H9 (cell line): ENCODE data around the gene IGSF3. TPM values are rescaled to one million over a fixed set of nuclear protein-coding genes. Genes with fewer than 3 reads are reported as not detected.
"Not testable (repeated sequence)": the region's sequence is repeated elsewhere in the genome, so short reads cannot be mapped to it uniquely, and the experiment has no call there.

ENCODE experiments used
- DNase-seq: peaks from one replicate; pipeline ENCODE4 v3.0.0-alpha.2; 2017
- H2AFZ ChIP-seq: one replicate; pipeline ENCODE4 v1.6.1; 2013; ENCODE audit warnings: mild to moderate bottlenecking, low read length, control low read depth, moderate library complexity
- H2AK5ac ChIP-seq: 2 replicates; pipeline ENCODE4 v1.6.1; 2013; ENCODE audit warnings: low read length, control low read depth, mixed read lengths; ENCODE audit not compliant: insufficient read length
- H2BK120ac ChIP-seq: one replicate; pipeline ENCODE4 v1.6.1; 2013; ENCODE audit warnings: low read depth, mild to moderate bottlenecking, low read length, control low read depth, inconsistent platforms; ENCODE audit not compliant: poor library complexity, severe bottlenecking
- H2BK12ac ChIP-seq: 2 replicates; pipeline ENCODE4 v1.6.1; 2013; ENCODE audit warnings: low read length, control low read depth, mixed read lengths, low read depth; ENCODE audit not compliant: insufficient read length
- H2BK15ac ChIP-seq: 2 replicates; pipeline ENCODE4 v1.6.1; 2013; ENCODE audit warnings: low read depth, low read length, control low read depth
- H2BK20ac ChIP-seq: one replicate; pipeline ENCODE4 v1.6.1; 2013; ENCODE audit warnings: low read depth, mild to moderate bottlenecking, low read length, control low read depth, inconsistent platforms; ENCODE audit not compliant: poor library complexity, severe bottlenecking
- H2BK5ac ChIP-seq: 2 replicates; pipeline ENCODE4 v1.6.1; 2013; ENCODE audit warnings: low read length, control low read depth, mixed read lengths; ENCODE audit not compliant: insufficient read length
- H3K14ac ChIP-seq: 2 replicates; pipeline ENCODE4 v1.6.1; 2013; ENCODE audit warnings: low read length, control low read depth; ENCODE audit not compliant: insufficient read depth
- H3K18ac ChIP-seq: 2 replicates; pipeline ENCODE4 v1.6.1; 2013; ENCODE audit warnings: low read depth, mild to moderate bottlenecking, mixed read lengths, low read length, control low read depth; ENCODE audit not compliant: insufficient read length
- H3K23ac ChIP-seq: 2 replicates; pipeline ENCODE4 v1.6.1; 2013; ENCODE audit warnings: low read length, control low read depth, mixed read lengths, low read depth; ENCODE audit not compliant: insufficient read length
- H3K23me2 ChIP-seq: 2 replicates; pipeline ENCODE4 v1.6.1; 2013; ENCODE audit warnings: low read depth, mild to moderate bottlenecking, mixed read lengths, low read length, control low read depth; ENCODE audit not compliant: insufficient read length, poor library complexity, severe bottlenecking
- H3K27ac ChIP-seq: 2 replicates; pipeline ENCODE4 v1.5.1; 2013; ENCODE audit warnings: low read length, control low read depth, mixed read lengths, low read depth; ENCODE audit not compliant: insufficient read length
- H3K27me3 ChIP-seq: 2 replicates; pipeline ENCODE4 v1.6.1; 2013; ENCODE audit warnings: low read length, control low read depth, inconsistent platforms; ENCODE audit not compliant: insufficient read depth
- H3K4ac ChIP-seq: 2 replicates; pipeline ENCODE4 v1.6.1; 2013; ENCODE audit warnings: low read depth, mild to moderate bottlenecking, control low read depth, inconsistent platforms, low read length, moderate library complexity
- H3K4me1 ChIP-seq: 2 replicates; pipeline ENCODE4 v1.6.1; 2013; ENCODE audit warnings: low read length, control low read depth, inconsistent platforms; ENCODE audit not compliant: insufficient read depth
- H3K4me2 ChIP-seq: 2 replicates; pipeline ENCODE4 v1.6.1; 2013; ENCODE audit warnings: low read length, control low read depth, mixed read lengths; ENCODE audit not compliant: insufficient read length, insufficient read depth
- H3K56ac ChIP-seq: 2 replicates; pipeline ENCODE4 v1.6.1; 2013; ENCODE audit warnings: low read depth, mild to moderate bottlenecking, mixed read lengths, low read length, control low read depth; ENCODE audit not compliant: insufficient read length
- H3K79me1 ChIP-seq: 2 replicates; pipeline ENCODE4 v1.6.1; 2013; ENCODE audit warnings: low read depth, mild to moderate bottlenecking, moderate library complexity, low read length, control low read depth, inconsistent platforms; ENCODE audit not compliant: insufficient read depth, poor library complexity, severe bottlenecking
- H3K79me2 ChIP-seq: 2 replicates; pipeline ENCODE4 v1.6.1; 2013; ENCODE audit warnings: low read length, control low read depth, inconsistent platforms; ENCODE audit not compliant: insufficient read depth
- H3K9ac ChIP-seq: 2 replicates; pipeline ENCODE4 v1.6.1; 2013; ENCODE audit warnings: low read length, control low read depth, mixed read lengths; ENCODE audit not compliant: insufficient read length; ENCODE audit errors: extremely low read depth
- H3K9me3 ChIP-seq: one replicate; pipeline ENCODE4 v1.6.1; 2013; ENCODE audit warnings: low read depth, low read length, inconsistent platforms; ENCODE audit not compliant: control insufficient read depth
- H3T11ph ChIP-seq: one replicate; pipeline ENCODE4 v1.6.1; 2013; ENCODE audit warnings: mild to moderate bottlenecking, low read length, control low read depth, inconsistent platforms
- H4K20me1 ChIP-seq: one replicate; pipeline ENCODE4 v1.6.1; 2013; ENCODE audit not compliant: control insufficient read depth, insufficient read length, insufficient read depth
- H4K5ac ChIP-seq: 2 replicates; pipeline ENCODE4 v1.6.1; 2013; ENCODE audit warnings: low read depth, mild to moderate bottlenecking, mixed read lengths, low read length, control low read depth; ENCODE audit not compliant: insufficient read length
- H4K8ac ChIP-seq: replicated peaks from 2 replicates; pipeline ENCODE4 v1.6.1; 2013; ENCODE audit warnings: low read length, control low read depth, mixed read lengths, low read depth; ENCODE audit not compliant: insufficient read length
- H4K91ac ChIP-seq: 2 replicates; pipeline ENCODE4 v1.6.1; 2013; ENCODE audit warnings: low read depth, mild to moderate bottlenecking, moderate library complexity, mixed read lengths, low read length, control low read depth; ENCODE audit not compliant: insufficient read length
- H3K27ac Mint-ChIP-seq, 3 experiments: 2 replicates in 2 of 3; 3 replicates in 1 of 3; pipeline ENCODE4 v1.8.0; 2020 to 2021; ENCODE audit warnings: mixed read lengths in 3 of 3, mild to moderate bottlenecking in 1 of 3, moderate library complexity in 1 of 3
- H3K27me3 Mint-ChIP-seq: 2 replicates; pipeline ENCODE4 v1.8.0; 2021; ENCODE audit warnings: low read depth, mild to moderate bottlenecking, moderate library complexity, mixed read lengths
- H3K36me3 Mint-ChIP-seq, 3 experiments: 2 replicates in 2 of 3; 3 replicates in 1 of 3; pipeline ENCODE4 v1.8.0; 2020 to 2021; ENCODE audit warnings: low read depth in 3 of 3, mixed read lengths in 3 of 3; ENCODE audit not compliant: insufficient read depth in 1 of 3
- H3K4me1 Mint-ChIP-seq, 2 experiments: 2 replicates each; pipeline ENCODE4 v1.8.0; 2020; ENCODE audit warnings: mixed read lengths in 2 of 2
- H3K4me3 Mint-ChIP-seq, 2 experiments: 2 replicates in 1 of 2; 3 replicates in 1 of 2; pipeline ENCODE4 v1.8.0; 2020 to 2021; ENCODE audit warnings: mild to moderate bottlenecking in 2 of 2, mixed read lengths in 2 of 2, moderate library complexity in 1 of 2
- H3K9me3 Mint-ChIP-seq, 2 experiments: 2 replicates in 1 of 2; 3 replicates in 1 of 2; pipeline ENCODE4 v1.8.0; 2020; ENCODE audit warnings: mild to moderate bottlenecking in 2 of 2, mixed read lengths in 2 of 2, moderate library complexity in 1 of 2
- WGBS: extraction: QIAGEN DNeasy Blood & Tissue Kit; methylation state at CpG from one replicate; pipeline ENCODE4 v1.1.7; 2013; ENCODE audit warnings: missing lambda C conversion rate, low lambda C conversion rate, mixed read lengths; ENCODE audit not compliant: insufficient read length; ENCODE audit errors: extremely low coverage; 5-methylcytosine and 5-hydroxymethylcytosine counted together
- total RNA-seq: library from RNA; stranded (reverse); gene quantifications from 2 replicates; pipeline ENCODE4 v1.2.1, GENCODE V29; 2021

IGSF3 gene
- total RNA-seq, 1 experiment from 2014 or later = 19.1 TPM

DNA sequence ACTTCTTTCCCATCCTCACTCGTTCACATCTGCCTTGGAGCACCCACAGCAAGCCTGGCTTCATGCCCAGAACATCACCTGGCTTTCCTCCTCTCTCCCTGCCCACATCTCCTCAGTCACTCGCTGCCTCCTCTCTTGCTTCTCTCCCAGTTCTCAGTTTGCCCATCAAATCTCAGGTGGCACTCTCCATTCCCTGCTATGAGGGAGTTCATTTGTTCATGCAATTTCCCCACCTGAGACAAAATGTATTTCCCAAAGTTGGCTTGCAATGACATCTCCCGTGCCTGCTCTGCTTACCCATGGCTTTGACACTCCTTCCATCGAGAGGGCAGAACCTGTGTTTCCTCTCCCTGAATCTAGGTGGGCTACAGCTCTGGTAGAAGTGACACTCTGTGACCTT, 33.1 kb downstream of the IGSF3 start:
- H3K27me3 ChIP-seq, H2BK15ac ChIP-seq, H4K20me1 ChIP-seq, H2BK20ac ChIP-seq, H3K27ac Mint-ChIP-seq, H3K4me3 Mint-ChIP-seq, H3K4ac ChIP-seq, H3K9ac ChIP-seq, H4K5ac ChIP-seq, H3T11ph ChIP-seq, H2BK5ac ChIP-seq, H3K79me1 ChIP-seq, H3K4me1 ChIP-seq, H4K8ac ChIP-seq, H2BK12ac ChIP-seq, H4K91ac ChIP-seq, DNase-seq, H3K4me2 ChIP-seq, H3K27ac ChIP-seq, H3K36me3 Mint-ChIP-seq, H3K79me2 ChIP-seq, H2AK5ac ChIP-seq, H3K9me3 Mint-ChIP-seq, H2BK120ac ChIP-seq, H3K56ac ChIP-seq, H3K18ac ChIP-seq, H2AFZ ChIP-seq, H3K14ac ChIP-seq, H3K9me3 ChIP-seq, H3K27me3 Mint-ChIP-seq, H3K23ac ChIP-seq, H3K23me2 ChIP-seq: not testable (repeated sequence)
- H3K4me1 Mint-ChIP-seq = peaks cover 28 to 32% of the 10 kb centered on the region in 2 experiments
- no CpG with 5 or more reads among the region's 4 CpGs for WGBS

DNA sequence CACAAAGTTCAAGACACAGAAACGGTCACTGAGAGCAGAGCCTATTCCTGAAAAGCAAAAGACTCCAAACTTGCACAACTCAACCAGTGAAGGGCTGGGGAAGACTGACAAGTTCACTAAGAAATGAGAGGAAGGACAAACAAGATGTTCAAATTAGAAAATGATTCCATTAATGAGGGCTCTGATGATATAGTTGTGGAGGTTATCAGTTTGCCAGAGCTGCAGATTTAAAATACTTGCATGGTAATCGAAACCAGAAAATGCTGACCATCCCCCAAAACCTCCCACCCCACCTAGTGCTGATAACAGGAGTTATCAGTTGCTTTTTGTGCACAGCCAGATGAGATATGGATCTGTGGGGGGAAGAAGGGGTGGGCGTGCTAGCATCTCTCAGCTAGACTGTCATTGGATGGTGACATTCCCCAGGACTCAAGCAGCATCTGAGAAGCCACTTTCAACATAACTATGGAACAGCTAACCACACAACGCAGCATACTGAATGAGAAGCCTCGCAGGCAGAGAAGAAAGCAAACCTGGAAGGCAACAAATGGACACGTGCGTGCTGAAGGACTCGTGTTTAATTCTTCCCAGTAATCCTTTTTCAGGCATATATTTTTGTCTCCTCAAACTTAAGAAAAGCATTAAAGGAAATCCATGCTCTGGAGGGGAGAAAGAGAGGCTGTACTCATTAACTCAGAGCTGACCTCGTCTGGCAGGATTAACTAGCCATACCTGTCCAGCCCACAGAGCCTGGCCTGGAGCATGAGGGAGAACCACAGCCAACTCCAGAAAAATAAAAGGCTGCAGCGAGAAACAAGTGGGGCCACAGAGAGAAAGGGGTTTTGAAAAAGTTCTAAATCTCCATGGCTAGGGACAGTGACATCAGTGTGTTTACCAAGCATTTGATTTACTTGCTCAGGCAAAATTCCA, 35.3 kb downstream of the IGSF3 start:
- H3K4me1 Mint-ChIP-seq = peaks cover 38 to 46% of the 10 kb centered on the region in 2 experiments
- H3K9ac ChIP-seq, H3K27ac ChIP-seq, H3K27me3 Mint-ChIP-seq, DNase-seq, H2BK20ac ChIP-seq, H2AFZ ChIP-seq, H3K9me3 ChIP-seq, H2BK5ac ChIP-seq, H4K91ac ChIP-seq, H3K9me3 Mint-ChIP-seq, H3K27ac Mint-ChIP-seq, H3K4me2 ChIP-seq, H3K14ac ChIP-seq, H3T11ph ChIP-seq, H3K56ac ChIP-seq, H3K4ac ChIP-seq, H2BK15ac ChIP-seq, H3K79me2 ChIP-seq, H3K18ac ChIP-seq, H3K36me3 Mint-ChIP-seq, H2BK12ac ChIP-seq, H3K79me1 ChIP-seq, H3K27me3 ChIP-seq, H2BK120ac ChIP-seq, H2AK5ac ChIP-seq, H3K4me3 Mint-ChIP-seq, H4K20me1 ChIP-seq, H4K5ac ChIP-seq, H3K23ac ChIP-seq, H3K4me1 ChIP-seq, H4K8ac ChIP-seq, H3K23me2 ChIP-seq: not testable (repeated sequence)
- WGBS = no CpG with 5 or more reads among the region's 10 CpGs
